Activated CD8-positive, alpha-beta memory T cell treated with anti-CD3 and anti-CD28 coated beads, Interleukin-2, amount 10 ng/mL, durations not matched to agents 7 days and 5 days (primary cell): ENCODE data around the gene GLB1L2. TPM values are rescaled to one million over a fixed set of nuclear protein-coding genes. Genes with fewer than 3 reads are reported as not detected.
A peak's percentile ranks its signal among the peaks of the same experiment; 100 is the strongest.

Experiments used
- ATAC-seq: fragments of 150-1000 bp; cut with Tn5 transposase; one replicate; pipeline ENCODE4 v1.10.0; 2021; ENCODE audit warnings: moderate library complexity
- CTCF ChIA-PET: fragments of 350-600 bp; sonication (Branson Sonifier 250); formaldehyde crosslinking; loops from one replicate; lab custom pipeline; 2021; ENCODE audit warnings: antibody characterized with exemption; lab: Charles Lee
- DNase-seq: peaks from one replicate; pipeline ENCODE4 v3.0.0-alpha.2; 2020
- H3K27ac Mint-ChIP-seq: one replicate; pipeline ENCODE4 v1.8.0; 2021; ENCODE audit warnings: mild to moderate bottlenecking, mixed read lengths
- H3K27me3 Mint-ChIP-seq: one replicate; pipeline ENCODE4 v1.8.0; 2021; ENCODE audit warnings: mixed read lengths
- H3K36me3 Mint-ChIP-seq: one replicate; pipeline ENCODE4 v1.8.0; 2021; ENCODE audit warnings: mild to moderate bottlenecking, mixed read lengths
- H3K4me1 Mint-ChIP-seq: one replicate; pipeline ENCODE4 v1.8.0; 2021; ENCODE audit warnings: mixed read lengths
- H3K4me3 Mint-ChIP-seq: one replicate; pipeline ENCODE4 v1.8.0; 2021; ENCODE audit warnings: mild to moderate bottlenecking, moderate library complexity, mixed read lengths
- H3K9me3 Mint-ChIP-seq: one replicate; pipeline ENCODE4 v1.8.0; 2022; ENCODE audit warnings: low read depth, mixed read lengths
- total RNA-seq, 2 experiments: library from RNA; stranded (reverse); gene quantifications; one replicate each; pipeline ENCODE4 v1.2.3, GENCODE V29; 2021

The GLB1L2 gene
- total RNA-seq, 2 experiments from 2014 or later, result 1.3 to 2.0 TPM

DNA sequence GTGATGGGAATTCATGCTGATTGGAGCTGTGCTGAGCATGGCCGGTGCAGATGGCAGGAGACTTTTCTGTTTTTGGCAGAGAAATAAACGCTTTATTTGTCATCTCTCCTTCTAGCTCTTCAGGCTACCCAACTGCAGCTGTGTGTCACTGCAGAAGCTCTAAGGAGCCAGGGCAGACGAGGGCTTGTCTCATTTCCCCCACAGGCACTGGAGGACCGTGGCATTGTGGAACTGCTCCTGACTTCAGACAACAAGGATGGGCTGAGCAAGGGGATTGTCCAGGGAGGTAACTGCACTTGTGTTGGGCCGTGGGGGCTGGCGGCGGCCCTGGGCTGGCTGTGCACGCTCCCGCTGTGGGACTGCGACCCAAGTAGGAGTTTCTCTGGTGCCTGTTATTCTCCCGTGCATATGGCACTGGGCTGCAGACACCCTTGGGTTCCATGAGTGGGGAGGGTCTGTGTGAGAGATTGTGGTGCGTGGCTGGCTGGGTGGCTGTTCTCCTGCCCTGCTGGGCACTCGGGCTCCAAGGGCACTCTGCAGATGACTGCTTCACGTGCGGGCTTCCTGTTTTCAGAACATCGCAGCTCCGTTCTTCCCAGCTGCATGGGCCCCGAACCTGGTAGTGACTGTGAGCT is 27.2 kb downstream of the GLB1L2 start:
- H3K4me3 Mint-ChIP-seq, result no peak overlapping the region
- H3K27ac Mint-ChIP-seq, result no peak overlapping the region
- no peak for DNase-seq
- peaks cover 7% of the 10 kb centered on the region for H3K27me3 Mint-ChIP-seq
- H3K36me3 Mint-ChIP-seq, result no peaks in the 10 kb centered on the region
- no peaks in the 10 kb centered on the region for H3K9me3 Mint-ChIP-seq
- no peak for ATAC-seq
- H3K4me1 Mint-ChIP-seq, result peaks cover 14% of the 10 kb centered on the region
- CTCF ChIA-PET, result interaction anchor here (1.1 to 1.4 kb wide), 2 partner anchors 10 to 97 kb away, joined by 3 to 4 read pairs; no protein-coding TSS in a partner anchor

GRCh38 chr11:134359646-134360045 is 27.9 kb downstream of the GLB1L2 start:
- H3K4me1 Mint-ChIP-seq, result peaks cover 14% of the 10 kb centered on the region
- no peak overlapping the region for H3K4me3 Mint-ChIP-seq
- no peak for DNase-seq
- H3K27ac Mint-ChIP-seq, result no peak overlapping the region
- peaks cover 7% of the 10 kb centered on the region for H3K27me3 Mint-ChIP-seq
- CTCF ChIA-PET, result interaction anchor here (1.1 to 1.4 kb wide), 2 partner anchors 10 to 98 kb away, joined by 3 to 4 read pairs; no protein-coding TSS in a partner anchor
- no peaks in the 10 kb centered on the region for H3K9me3 Mint-ChIP-seq
- ATAC-seq, result no peak
- H3K36me3 Mint-ChIP-seq, result no peaks in the 10 kb centered on the region

DNA sequence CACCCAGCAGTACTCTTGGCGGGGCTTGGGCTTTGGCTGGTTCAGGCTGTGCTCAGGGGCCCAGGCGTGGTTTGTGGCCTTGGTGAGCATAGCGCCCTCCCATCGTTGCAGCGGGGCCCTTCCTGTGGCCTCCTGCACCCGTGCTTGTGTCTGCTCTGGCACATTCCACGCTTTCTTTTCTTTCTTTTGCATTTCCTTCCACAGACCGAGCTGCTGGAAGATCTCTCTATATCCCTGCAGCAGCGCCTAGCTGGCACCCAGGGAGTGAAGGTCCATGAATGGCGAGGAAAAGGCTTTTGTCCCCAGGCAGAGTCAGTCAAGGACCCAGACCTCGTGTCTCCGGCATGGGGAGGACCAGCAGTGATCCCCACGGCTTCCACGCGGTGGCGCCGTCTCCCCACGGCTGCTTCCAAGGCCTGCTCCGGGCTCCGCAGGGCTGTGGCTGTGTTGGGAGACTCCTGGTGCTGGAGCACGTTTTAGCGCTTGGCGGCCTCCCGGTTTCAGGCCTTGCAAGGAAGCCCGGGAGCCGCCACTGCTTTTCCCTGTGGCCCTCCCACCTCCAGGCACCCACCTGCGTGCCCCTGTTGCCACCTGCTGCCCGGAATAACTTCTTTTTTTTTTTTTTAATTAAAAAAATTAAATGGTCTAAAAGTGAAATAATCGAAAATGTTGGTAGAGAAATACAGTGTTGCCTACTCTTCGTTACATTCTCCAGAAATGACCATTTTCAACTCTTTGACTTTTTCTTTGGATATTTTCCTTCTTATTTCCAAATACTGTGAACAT is 28.5 kb downstream of the GLB1L2 start:
- H3K9me3 Mint-ChIP-seq, result no peaks in the 10 kb centered on the region
- CTCF ChIA-PET, result interaction anchor here (1.1 to 1.4 kb wide), 2 partner anchors 11 to 98 kb away, joined by 3 to 4 read pairs; no protein-coding TSS in a partner anchor
- ATAC-seq, result peak; percentile 99

GRCh38 chr11:134361661-134362060 is 29.9 kb downstream of the GLB1L2 start:
- CTCF ChIA-PET, result no interaction called here
- H3K4me3 Mint-ChIP-seq, result no peak overlapping the region
- H3K36me3 Mint-ChIP-seq, result no peaks in the 10 kb centered on the region
- DNase-seq (no peak), ATAC-seq (no peak)
- H3K27ac Mint-ChIP-seq, result no peak overlapping the region
- peaks cover 4% of the 10 kb centered on the region for H3K27me3 Mint-ChIP-seq
- H3K4me1 Mint-ChIP-seq, result peaks cover 14% of the 10 kb centered on the region
- H3K9me3 Mint-ChIP-seq, result no peaks in the 10 kb centered on the region

More for the DNA sequence above, 28.5 kb downstream of the GLB1L2 start:
- Mint-ChIP-seq H3K27ac (no peak overlapping the region), H3K4me3 (no peak overlapping the region), H3K27me3 (peaks cover 4% of the 10 kb centered on the region), H3K4me1 (peaks cover 14% of the 10 kb centered on the region), H3K36me3 (no peaks in the 10 kb centered on the region)
- peak; percentile 82 for DNase-seq

- DNase-seq (no peak), ATAC-seq (no peak)
- H3K9me3 Mint-ChIP-seq, result no peaks in the 10 kb centered on the region
- no peaks in the 10 kb centered on the region for H3K36me3 Mint-ChIP-seq
- H3K4me3 Mint-ChIP-seq, result no peak overlapping the region
- CTCF ChIA-PET, result no interaction called here
- peaks cover 14% of the 10 kb centered on the region for H3K4me1 Mint-ChIP-seq
- no peak overlapping the region for H3K27ac Mint-ChIP-seq
- peaks cover 4% of the 10 kb centered on the region for H3K27me3 Mint-ChIP-seq
Measured at GRCh38 chr11:134362192-134362901, 30.6 kb downstream of the GLB1L2 start.

DNA sequence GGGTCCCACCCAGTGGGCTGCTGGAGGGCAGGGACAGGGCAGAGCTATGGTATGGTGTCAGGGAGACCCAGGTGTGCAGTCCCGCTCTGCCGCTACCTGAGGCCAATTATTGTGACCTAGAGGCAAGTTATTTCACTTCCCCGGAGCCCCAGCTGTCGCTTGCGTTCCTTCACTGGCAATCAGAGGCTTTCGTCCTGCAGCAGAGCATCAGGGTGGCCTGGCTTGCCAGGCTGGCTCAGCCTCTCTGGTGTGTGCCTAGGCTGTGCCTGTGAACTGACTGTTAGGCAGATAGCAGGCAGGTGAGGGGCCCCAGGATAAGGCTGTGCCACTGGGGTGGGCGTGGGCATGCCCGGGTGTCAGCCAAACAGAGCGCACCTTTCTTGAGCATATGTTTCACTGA is 31.4 kb downstream of the GLB1L2 start:
- Mint-ChIP-seq H3K36me3 (no peaks in the 10 kb centered on the region), H3K27me3 (peaks cover 4% of the 10 kb centered on the region), H3K9me3 (no peaks in the 10 kb centered on the region), H3K4me1 (peaks cover 14% of the 10 kb centered on the region), H3K4me3 (no peak overlapping the region), H3K27ac (no peak overlapping the region)
- no peak for ATAC-seq
- DNase-seq, result no peak
- CTCF ChIA-PET, result no interaction called here

GRCh38 chr11:134363592-134363991 is 31.8 kb downstream of the GLB1L2 start:
- no peak for DNase-seq
- CTCF ChIA-PET, result no interaction called here
- no peaks in the 10 kb centered on the region for H3K9me3 Mint-ChIP-seq

GRCh38 chr11:134364261-134364660 is 32.5 kb downstream of the GLB1L2 start:
- CTCF ChIA-PET, result no interaction called here
- Mint-ChIP-seq H3K4me3 (no peak overlapping the region), H3K36me3 (no peaks in the 10 kb centered on the region), H3K9me3 (no peaks in the 10 kb centered on the region), H3K27me3 (peaks cover 4% of the 10 kb centered on the region), H3K4me1 (peaks cover 14% of the 10 kb centered on the region), H3K27ac (no peak overlapping the region)
- ATAC-seq, result no peak
- no peak for DNase-seq

More at GRCh38 chr11:134363592-134363991, 31.8 kb downstream of the GLB1L2 start:
- Mint-ChIP-seq H3K36me3 (no peaks in the 10 kb centered on the region), H3K27me3 (peaks cover 4% of the 10 kb centered on the region), H3K27ac (no peak overlapping the region), H3K4me1 (peaks cover 14% of the 10 kb centered on the region), H3K4me3 (no peak overlapping the region)
- no peak for ATAC-seq

DNA sequence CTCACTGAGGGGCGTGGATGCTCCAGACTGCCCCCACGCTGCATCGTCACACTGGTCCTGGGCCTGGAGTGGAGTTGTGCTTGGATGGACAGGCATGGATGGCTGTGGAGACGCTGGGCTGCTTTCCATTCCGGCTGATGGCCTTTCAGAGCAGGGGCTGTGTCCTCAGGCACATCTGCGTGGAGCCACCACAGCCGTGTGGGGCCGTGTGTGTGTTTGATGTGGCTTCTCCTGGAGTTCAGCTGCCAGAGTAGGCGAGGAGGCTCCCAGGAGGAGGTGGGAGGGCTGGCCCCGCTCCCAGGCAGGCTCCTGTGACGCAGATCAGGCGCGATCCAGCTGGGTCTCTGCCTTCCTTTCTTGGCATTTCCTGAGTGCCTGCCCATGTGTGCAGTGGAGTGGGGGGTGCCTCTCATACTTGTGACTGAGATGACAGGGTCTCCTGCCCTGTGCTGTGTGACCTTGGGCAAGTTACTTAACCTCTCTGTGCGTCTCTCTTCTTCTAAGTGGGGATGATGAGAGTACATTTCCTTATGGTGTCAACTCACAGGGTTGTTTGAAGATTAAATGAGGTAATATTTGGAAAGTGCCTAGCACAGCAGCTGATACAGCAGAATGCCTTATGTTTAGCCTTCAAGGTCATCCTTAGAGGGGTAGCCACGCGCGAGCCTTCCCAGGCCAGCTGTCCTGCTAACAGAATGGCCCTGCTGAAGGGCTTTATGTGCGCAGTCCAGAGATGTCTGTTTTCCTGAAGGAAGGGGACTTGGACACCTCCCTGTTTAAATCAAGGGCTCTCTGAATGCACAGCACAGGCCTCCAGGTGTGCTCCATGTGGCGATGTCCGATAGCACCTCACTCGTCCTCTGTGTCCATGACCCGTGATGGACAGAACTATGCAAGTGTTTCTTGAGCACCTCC is 33.5 kb downstream of the GLB1L2 start:
- DNase-seq (no peak), ATAC-seq (no peak)
- peaks cover 6% of the 10 kb centered on the region for H3K4me1 Mint-ChIP-seq
- peaks cover 4% of the 10 kb centered on the region for H3K27me3 Mint-ChIP-seq
- H3K4me3 Mint-ChIP-seq, result no peak overlapping the region
- H3K27ac Mint-ChIP-seq, result no peak overlapping the region
- H3K36me3 Mint-ChIP-seq, result no peaks in the 10 kb centered on the region
- CTCF ChIA-PET, result no interaction called here
- H3K9me3 Mint-ChIP-seq, result no peaks in the 10 kb centered on the region

DNA sequence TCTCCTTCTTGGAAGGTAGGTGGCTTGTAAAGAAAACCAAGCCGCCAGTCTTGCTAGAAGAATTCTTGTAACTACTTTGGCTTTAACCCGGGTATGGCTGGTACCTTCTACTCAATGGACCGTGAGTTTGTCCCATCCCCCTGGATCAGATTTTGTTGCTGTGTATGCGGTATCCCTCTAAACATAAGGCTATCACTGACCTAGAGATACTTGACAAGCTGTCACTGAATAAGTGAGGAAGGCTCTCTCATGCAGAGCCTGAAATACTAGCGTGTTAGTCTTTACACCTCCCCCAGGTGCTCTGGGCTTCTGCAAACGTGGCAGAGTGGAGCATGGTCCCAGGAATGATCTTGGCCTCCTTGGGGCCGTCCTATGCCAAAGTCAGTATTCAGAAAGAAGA is 34.5 kb downstream of the GLB1L2 start:
- CTCF ChIA-PET, result no interaction called here
- no peak for ATAC-seq
- H3K27ac Mint-ChIP-seq, result no peak overlapping the region
- peaks cover 3% of the 10 kb centered on the region for H3K4me1 Mint-ChIP-seq
- H3K4me3 Mint-ChIP-seq, result no peak overlapping the region
- DNase-seq, result no peak
- no peaks in the 10 kb centered on the region for H3K36me3 Mint-ChIP-seq
- H3K27me3 Mint-ChIP-seq, result peaks cover 4% of the 10 kb centered on the region
- H3K9me3 Mint-ChIP-seq, result no peaks in the 10 kb centered on the region

DNA sequence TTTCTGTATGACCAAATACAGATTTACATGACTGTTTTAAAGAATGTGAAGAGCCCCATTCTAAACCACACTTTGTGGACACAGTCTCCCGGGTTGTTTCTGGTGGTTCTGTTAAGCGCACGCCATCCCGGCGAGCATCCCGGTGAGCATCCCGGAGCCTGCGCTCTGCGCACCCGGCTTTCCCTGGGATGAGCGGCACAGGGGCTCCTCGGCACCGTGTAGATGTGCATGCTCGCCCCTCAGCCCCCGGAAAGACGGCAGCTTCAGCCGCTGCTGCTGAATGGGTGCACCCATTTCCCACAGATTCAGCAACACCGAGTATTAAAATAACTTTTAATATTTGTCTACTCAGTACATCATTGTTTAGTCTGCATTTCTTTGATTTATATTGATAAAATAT is 36.0 kb downstream of the GLB1L2 start:
- Mint-ChIP-seq H3K4me1 (no peaks in the 10 kb centered on the region), H3K27ac (no peak overlapping the region), H3K36me3 (no peaks in the 10 kb centered on the region), H3K4me3 (no peak overlapping the region), H3K9me3 (no peaks in the 10 kb centered on the region), H3K27me3 (no peaks in the 10 kb centered on the region)
- CTCF ChIA-PET, result no interaction called here
- no peak for DNase-seq
- no peak for ATAC-seq

DNA sequence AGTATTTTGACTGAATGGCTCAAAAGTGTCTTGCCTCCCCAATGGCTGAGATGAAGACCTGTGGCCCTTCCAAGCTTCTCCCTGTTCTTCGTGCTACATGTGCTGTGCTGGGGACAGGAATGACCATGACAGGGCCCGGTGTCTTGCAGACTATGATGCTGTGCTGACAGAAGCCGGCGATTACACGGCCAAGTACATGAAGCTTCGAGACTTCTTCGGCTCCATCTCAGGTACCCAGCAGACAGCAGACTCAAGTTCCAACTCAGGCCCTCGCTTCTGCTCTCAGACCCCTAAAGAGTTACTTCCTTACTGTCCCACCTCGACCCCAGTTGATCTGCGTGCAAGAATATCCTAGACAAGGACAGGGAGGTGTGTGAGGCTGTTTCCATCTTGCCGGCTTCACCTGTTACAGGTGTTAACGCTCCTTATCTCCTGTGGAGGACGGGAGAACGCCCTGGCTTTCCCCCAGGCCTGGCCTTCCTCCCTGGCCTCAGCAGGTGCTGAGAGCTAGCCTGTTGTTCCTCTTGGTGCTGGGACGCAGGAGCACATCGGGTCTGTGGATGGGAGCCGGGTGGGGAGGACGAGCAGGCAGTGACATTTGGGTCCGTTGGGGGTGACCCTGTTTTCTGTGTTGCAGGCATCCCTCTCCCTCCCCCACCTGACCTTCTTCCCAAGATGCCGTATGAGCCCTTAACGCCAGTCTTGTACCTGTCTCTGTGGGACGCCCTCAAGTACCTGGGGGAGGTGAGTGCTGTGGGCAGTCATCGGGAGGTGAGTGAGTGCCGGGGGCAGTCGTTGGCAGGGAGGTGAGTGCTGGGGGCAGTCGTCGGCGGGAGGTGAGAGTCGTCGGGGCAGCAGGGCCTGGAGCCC is 38.1 kb downstream of the GLB1L2 start:
- H3K4me1 Mint-ChIP-seq, result no peaks in the 10 kb centered on the region

More for the DNA sequence above, 38.1 kb downstream of the GLB1L2 start:
- H3K27ac Mint-ChIP-seq, result no peak overlapping the region
- no peaks in the 10 kb centered on the region for H3K27me3 Mint-ChIP-seq
- CTCF ChIA-PET, result no interaction called here
- DNase-seq (no peak), ATAC-seq (no peak)
- H3K36me3 Mint-ChIP-seq, result no peaks in the 10 kb centered on the region
- H3K9me3 Mint-ChIP-seq, result no peaks in the 10 kb centered on the region
- H3K4me3 Mint-ChIP-seq, result no peak overlapping the region
